CD4-positive, alpha-beta T cell treated with Interleukin-4 for 1 hour (primary cell): ENCODE results near the gene PLEKHG3.

ENCODE experiments used
- DNase-seq, 2 donors: peaks; one replicate each; pipeline ENCODE4 v3.0.0-alpha.2; 2020 to 2022

PLEKHG3 gene

DNA sequence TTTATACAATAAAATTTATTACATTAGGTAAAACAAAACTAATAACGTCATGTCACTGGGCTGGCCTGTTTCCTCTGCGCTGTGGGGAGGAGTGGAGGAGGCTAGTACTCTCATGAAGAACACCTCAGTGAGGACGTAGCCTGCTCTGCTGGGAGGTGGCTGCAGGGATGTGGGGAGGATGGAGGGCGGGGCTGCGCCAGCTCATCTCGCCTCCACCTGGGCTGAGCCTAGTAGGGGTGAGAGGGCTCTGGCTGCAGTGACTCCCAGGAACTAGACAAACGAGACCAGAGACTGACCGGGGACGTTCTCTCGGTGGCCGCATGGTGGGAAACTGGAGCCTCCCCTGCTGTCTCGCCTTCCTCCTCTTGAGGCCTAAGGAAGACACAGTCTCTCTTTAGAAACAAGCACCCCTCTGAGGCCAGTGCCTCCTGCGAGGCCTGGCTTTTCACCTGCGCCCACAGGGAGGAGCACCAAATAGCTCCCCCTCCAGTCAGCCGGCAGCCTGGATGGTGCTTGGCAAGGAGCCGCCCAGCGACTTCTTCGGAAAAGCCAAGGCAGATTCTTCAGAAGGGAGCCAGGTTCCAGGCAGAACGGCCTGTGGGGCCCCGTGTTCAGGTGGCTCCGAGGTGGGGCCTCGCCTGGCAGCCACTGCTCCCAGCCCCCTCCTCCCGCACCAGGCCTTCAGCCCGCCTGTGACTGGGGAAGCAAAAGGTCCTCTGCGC is 62.4 kb downstream of the PLEKHG3 start:
- DNase-seq: no peak

DNA sequence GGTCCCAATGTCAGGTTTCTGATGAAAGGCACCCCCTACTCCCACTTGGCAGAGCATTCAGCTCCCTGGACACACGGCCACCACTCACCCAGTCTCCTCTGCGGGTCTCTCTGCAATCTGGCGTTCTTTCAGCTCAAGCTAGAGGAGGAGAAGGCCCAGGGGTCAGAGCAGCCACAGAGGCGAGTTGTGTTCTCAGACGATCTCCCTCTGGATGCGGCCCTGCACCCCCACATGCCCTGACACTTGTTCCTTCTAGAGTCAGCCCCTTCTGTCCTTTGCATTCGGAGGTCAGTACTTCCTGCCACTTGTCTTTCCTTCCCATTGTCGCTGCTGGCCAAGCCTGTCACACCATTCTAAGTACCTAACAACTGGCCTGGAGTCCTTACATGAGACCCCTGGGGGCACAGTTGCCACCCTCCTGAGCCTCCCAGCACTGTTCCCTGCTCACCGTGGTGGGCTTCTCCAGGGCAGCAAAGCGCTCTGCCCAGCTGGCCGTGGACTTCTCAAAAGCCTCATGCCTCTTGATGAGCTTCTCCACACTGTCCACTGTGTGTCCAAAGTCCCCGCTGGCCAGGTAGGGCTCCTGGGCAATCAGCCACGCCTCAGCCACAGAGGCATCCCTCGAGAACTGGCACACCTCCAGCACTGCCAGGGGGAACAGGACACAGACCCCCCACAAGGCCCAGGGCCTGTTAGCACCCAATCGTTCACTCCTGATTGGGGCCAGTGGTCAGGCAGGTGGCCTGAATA is 63.2 kb downstream of the PLEKHG3 start:
- no peak for DNase-seq

DNA sequence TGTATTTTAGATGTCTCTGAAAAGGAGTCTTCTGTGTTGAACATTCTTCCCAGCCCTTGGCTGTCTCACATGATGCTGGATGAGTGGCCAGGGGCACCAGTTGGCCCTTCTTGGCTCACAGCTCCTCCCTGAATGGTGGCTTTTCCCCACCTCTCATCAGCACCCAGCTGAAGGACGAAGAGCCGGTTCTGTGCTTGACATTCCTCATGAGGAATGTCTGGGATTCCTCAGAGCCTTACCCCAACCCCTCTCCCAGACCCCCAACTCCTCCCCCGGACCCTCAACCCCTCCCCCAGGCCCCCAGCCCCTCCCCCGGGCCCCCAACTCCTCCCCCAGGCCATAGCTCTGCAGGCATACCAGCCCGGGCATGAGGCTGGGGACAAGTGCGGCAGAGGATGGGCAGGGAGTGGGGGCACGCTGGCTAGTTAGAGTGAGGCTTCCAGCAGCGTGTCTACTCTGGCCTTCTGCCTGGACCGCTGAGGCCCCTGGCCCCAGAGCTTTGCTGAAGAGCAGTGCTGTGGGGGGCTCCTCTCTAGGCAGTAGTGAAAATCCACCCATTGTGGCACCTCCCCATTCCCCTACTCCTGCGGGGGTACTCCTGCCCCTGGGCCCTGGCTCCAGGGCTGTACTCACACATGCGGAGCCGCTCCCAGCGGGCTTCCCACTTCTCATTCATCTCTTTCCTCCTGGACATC is 64.3 kb downstream of the PLEKHG3 start:
- DNase-seq: no peak

DNA sequence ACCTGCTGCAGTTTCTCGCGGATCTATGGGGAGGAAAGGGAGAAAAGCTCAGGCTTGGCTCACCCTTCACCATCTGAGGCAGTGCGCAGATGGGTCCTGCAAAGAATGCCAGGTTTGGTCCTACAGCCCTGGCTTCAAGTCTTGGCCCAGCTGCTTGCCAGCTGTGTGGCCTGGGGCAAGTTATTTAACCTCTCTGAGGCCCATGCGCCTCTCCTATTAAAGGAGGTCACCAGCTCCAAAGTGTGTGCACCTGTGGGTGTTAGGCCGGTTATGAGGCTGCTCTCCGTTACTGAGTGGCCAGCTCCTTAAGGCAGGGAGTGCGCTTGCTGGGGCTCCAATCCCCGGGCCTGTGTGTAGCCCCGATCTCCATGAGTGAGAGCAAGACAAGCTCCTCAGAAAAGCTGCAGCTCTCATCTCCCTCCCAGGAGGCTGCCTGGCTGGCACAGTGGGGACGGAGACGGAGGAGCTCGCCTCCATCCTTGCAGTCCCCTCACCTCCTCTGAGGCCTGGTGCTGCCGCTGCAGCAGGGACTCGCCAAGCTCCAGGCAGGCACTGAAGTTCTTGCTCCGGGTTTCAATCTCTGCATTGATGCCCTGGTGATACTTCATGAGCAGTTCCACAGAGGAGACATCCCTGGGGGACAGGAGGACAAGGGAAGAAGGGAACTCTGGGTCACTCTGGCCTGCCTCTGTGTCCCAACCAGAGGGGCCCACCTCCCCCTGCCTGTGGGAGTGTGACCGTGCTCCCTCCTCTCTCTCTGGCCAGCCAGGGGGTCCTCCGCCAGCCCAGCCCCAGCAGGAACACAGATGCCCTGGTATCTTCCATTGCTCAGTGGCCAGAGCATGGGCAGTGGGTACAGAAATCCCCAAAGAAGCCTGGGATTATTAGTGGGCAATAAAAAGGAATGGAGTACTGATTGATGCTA is 65.1 kb downstream of the PLEKHG3 start:
- DNase-seq: no peak

DNA sequence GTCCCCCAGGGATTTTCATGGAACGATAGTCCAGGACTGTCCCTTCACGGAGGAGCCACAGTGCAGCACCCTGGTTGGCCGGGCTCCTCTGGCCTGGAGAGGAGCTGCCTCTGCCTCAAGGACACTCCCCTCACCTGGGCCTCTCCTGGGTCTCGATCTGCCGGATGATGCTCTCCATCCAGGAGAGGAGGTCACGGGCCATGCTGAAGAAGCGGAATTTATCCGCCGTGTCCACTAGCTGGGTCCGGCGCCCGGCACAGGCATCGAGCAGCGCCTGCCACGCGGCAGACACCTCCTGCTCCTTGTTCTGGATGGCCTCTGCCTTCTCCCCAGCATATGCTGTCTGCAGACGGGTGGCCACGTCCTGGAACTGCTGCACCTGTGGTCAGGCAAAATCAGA is 66.5 kb downstream of the PLEKHG3 start:
- DNase-seq: no peak

DNA sequence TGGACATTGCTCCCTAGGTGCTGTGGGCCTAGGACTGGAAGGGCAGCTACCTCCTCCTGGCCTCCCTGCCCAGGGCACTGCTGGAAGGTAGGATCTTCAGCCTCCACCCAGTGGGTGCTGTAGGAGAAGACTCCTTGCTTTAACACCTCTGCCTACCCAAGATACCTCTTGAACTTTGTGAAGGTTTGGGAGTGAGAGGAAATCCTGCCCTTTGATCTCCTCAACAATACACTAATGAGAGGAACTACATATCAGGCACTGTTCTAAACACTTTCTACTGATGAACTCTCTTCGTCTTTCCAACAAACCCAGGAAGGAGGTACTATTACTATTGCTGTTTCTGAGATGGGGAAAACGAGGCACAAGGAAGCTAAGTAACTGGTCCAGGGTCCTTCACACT is 66.9 kb downstream of the PLEKHG3 start:
- no peak for DNase-seq

DNA sequence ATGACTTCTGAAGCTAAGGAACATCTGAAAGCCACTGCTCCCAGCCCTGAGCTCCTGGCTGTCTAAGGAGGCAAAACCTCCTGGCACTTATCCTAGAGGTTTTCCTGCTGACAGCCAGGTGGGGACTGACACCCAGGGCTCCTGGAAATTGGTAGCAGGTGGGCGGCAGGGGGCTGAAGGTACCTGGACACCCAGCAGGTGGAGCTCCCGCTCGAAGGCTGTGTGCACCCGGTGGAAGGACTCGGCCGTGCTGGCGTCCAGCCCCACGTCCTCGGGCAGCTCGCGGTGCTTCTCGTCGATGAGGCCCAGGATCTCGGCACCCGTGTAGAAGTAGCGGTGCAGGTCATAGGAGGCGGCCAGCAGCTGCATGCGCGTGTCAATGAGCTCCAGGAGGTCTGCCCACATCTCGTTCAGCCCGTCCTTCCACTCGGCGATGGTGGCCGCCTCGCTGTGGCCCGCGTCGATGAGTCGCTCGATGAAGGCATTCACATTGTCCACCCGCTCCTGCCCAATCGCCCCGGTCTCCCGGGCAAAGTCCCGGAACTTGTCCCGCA is 68.2 kb downstream of the PLEKHG3 start:
- no peak for DNase-seq

DNA sequence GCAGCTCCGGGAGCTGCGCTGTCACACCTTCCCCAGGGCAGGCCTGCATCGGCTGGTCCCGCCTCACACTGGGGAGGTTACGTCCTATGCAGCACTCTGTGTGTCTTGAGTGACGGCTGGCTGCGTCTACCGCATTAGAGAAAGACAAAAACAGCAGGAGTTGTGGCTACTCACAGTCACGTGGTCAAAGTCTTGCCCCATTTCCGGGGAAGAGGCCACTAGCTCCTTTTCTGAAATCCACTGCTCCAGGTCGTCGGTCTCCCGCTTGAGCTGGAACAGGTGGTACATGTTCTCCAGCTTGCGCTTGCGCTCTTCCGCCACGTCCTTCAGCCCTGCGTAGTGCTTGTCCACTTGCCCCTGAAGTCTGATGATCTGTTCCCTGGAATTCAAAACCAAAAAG is 68.8 kb downstream of the PLEKHG3 start:
- DNase-seq: no peak

DNA sequence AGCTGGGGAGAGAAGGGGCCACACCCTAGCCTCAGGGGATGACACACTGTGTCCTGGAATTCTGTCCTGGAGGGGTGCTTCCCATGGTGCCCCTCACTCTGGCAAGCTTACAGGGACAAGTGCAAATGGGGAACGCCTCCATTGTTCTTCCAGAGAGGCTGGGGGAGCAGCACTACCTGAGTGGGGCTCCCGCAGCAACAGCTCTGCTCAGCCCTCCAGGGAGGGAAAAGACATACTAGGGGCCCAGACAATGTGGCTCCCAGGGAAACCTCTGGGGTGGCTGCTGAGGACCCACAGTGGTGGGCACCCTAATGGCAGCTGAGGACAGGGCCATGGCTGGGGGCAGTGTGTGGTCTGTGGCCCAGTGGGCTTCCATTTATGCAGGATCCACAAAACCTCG is 69.4 kb downstream of the PLEKHG3 start:
- DNase-seq: no peak

DNA sequence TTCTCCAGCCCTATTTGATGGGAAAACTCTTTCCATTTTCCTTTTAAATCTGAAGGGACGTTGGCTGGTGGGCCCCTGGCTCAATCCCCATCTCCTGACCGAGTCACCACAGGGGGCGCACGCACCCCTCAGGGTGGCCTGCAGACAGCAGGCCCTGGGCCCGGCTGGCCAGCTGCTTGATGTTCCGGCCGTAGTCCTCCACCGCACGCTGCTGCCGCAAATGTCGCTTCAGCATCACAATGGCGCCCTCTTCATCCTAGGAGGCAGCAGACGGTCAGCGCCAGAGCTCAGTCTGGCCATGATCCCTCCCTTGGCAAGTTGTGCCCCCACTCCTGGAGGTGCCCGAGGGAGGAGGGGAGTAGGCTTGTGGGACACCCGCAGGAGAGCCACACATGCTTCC is 70.0 kb downstream of the PLEKHG3 start:
- DNase-seq: no peak

DNA sequence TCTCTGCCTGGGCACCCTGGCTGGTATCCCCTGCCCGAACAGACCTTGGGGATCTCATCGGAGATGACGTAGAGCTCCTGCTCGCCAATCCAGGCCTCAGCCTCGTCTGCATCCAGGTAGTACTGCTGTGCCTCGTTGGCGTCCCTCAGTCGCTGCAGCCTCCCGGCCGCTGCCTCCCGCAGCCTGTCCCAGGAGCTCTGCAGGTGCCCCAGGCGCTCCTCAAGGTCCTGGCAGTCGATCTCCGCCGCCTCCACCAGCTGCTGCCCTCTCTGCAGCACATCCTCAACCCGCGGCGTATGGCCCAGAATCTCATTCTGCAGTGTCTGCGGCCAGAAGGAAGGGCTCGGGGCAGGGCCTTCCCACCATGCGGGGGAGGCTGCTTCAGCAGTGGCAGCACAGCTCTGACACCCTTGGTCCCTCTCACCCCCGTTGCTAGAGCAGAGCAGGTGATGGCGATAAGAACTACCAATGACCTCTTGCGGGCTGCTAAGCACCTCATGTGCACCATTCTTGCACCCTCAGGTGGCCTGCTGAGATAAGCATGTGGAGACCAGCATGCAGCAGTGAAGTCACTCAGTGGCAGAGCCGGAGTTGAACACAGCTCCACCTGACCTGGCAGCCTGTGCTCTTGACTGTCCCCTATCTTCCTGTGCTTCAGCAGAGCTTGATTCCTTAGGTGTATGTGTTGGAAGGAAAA is 71.0 kb downstream of the PLEKHG3 start:
- no peak for DNase-seq

DNA sequence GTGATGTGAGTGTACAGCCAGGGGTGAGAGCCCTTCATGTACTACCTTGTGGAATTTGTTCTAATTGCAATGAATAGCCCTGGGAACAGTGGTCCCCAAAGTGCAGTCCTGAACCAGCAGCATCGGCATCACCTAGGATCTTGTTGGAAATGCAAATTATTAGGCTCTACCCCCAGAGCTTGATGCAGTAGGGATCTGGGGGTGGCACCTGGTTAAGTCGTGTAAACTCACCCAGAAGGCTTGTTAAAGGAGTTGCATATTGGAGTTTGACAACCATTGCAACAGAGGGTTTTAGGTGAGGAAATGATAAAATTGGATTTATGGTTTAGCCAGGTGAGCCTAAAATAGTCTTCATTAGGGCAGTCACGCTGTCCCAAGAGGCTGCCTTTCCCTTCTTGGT is 73.2 kb downstream of the PLEKHG3 start:
- DNase-seq: no peak

DNA sequence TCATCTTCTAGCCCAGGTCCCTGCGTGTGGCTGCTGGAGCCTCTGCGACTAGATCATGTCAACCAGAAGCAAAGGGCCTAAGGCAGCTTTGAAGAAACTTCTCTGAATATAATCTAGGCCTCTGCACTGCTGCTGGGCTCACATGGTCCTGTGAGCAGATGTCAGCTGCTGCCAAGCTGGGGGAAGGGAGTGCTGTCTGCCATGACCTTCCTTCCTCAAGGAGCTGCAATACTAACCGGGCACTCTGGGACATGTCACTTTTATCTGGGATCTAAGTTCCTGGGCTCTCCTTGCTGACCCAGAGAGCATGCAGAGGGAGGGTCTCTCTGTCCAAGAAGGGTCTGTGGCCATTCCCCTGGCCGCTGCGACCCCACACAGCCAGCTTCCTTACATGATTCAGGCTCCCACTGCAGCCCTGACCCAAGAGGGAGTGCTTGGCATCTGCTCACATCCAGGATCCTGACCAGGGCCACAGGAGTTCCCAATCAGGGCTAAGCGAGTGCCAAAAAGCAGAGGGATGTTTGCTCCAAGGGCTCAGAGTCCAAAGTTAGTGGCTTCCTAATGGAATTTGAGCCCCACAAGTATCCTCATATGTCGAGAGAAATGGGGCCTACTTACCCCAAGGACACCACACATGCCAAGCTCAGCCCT is 74.0 kb downstream of the PLEKHG3 start:
- no peak for DNase-seq

DNA sequence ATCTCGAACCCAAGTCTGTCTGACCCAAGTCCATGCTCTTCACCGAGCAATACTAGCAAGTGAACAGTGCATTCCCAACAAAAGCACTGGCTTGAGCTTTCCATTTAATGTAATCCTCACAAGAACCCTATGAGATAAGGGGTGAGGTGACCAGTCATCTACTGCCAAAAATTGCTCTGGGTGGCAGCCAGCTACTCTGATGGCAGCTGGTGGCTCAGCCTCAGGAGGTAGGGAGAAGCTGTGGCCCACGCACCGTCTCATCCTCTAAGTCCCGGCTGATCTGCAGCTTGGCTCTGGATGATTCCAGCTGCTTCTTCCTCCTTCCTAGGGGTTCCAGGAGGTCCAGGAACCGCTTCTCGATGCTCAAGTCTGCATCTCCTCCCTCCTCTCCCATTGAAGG is 75.2 kb downstream of the PLEKHG3 start:
- no peak for DNase-seq

DNA sequence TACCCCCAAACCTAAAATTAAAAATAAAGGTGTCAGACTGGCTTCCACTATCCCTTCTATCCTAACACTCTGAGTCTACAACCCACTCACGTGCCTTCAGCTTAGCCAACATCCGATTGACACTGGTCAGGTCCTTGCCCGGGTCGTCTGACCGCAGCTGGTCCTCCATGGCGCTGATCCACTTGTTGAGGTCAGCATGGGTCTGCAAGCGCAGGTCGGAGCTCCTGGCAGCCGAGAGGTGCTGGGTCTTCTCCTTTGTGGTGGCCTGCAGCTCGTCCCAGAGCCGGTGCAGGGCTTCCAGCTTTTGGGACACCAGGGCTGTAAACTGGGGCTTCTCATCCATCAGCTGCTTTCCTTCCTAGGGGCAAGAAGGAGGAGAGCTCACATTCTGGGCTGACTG is 78.0 kb downstream of the PLEKHG3 start:
- DNase-seq: no peak

DNA sequence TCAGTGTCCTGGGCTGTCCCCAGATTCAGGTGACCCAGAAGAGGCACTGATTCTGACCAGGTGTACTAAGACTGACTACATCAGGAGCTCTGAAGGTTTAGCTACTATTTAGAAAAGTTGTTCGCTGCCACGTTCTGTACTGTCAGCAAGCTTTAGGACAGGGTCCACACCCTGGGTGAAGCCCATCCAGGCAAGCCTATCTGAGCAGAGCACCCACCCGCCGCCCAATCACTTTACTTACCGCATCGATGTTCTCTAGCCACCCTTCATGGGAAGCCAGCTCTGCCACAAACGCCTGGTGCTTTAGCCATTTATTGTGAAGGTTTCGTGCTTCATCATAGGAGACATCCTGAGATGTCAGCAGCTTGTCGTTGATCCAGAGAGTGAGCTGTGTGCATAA is 79.8 kb downstream of the PLEKHG3 start:
- DNase-seq: no peak

DNA sequence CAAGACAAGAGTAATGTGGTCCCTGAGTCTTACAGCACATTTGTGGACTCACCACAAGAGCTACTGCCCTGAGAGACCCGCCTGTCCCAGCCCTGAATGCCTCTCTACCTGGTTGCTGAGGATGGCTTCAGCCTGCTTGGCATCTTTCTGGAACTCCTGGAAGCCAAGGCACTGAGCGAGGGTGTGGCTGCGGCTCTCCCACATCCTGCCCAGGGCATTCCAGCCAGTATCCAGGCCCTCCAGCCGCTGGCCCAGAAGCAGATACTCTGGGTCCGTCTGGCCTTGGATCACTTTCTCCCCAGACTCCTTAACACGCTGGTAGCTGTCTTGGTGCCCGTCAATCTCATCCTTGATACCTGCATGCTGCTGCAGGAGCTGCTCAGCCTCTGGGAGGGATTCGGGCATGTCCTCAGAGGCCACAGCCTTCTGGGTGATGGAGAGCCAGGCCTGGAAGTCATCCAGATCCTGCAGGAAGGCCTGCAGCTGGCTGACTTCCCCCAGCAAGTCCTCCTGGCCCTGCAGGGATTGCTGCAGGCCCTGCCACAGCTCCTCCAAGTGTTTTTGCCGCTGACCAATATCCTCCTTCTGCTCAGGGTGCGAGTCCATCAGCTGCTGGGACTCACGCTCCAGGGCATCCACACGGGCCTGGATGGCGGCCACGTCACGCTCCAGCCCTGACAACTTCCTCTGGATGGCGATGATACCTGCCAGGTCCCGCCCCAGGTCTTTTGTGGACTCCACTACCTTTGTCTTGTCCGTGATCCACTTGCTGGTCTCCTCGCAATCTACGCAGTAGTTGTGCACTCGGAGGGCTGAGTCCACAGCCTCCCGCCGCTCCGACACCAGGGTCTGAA is 82.3 kb downstream of the PLEKHG3 start:
- no peak for DNase-seq

DNA sequence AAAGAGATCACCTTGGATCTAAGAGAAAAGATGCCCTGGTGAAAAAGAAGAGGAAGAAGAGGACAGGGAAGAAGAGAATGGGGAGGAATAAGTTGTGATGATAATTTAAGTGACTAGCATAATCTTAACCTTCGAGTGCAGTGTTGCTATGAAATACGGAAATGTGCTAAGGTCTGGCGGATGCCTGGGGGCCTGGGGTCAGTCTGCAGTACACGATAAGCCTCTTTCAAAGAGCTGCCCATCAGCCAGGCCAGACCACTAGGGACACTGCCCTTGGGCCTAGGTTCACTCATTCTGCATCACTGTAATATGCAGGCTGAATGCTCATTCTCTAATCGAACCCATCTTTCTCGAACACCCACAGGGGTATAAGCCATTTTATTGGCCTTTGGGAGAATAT is 83.4 kb downstream of the PLEKHG3 start:
- no peak for DNase-seq

DNA sequence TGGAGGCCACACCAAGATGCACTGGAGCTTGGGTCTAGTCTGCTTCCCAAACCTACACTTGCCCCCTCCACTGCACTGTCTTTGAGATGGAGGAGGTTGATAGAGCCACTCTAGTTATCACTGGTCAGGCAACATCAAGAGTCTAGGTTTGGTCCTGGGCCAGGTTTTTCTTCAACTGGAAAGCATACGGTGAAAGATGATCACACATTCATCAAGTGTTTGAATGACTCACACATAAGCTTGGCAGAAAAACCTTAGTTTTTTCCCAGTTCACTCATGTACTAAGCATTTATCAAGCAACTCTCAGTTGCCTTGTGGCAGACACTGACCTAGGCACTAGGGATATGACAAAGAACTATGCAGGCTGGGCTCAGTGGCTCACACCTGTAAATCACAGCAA is 84.5 kb downstream of the PLEKHG3 start:
- DNase-seq: no peak

DNA sequence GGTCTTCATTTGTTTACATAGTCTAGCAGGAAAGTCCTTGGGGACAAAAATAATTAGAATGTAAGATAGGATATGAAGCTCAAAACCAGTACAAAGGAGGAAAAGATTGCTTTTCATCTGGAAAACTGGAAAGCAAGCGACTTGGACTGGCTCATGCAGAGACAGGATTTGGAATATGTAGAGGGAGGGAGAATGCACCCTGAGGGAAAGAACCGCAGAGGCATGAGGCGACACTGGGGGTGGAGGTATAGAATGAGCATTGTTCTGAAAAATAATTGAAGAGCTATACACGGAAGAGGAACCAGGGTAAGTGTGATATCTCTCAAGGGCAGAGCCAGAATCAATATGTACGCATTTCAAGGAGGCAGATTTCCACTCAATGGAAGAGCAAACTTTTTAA is 85.5 kb downstream of the PLEKHG3 start:
- no peak for DNase-seq

DNA sequence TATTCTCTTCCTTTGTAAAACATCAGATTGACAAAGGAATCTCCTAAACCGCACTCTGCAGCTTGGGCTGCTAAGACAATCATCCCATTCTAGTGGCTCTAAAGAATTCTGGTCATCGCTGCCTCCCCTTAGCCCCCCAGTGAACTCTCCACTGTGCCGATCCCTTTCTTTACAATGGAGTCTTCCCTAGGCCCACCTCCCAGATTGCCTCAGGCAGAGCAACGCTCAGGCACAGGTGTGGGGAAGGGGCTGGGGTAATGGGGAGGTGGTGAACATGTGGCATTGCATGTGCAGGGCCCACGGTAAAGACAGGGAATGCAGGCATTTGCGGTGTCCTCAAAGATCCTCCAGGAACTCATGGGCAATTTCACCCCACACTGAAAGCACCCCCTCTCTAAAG is 86.3 kb downstream of the PLEKHG3 start:
- DNase-seq: no peak
